ENCODE measurements around the gene C1orf210.

GRCh38 chr1:43314233-43314632 lies 28.9 kb upstream of the C1orf210 start:
- TF ChIP-seq CTCF (IDR thresholded peaks at IDR 0.05) (no peak), POLR2AphosphoS5 (IDR thresholded peaks at IDR 0.05) (no peak)

Measured in stomach (tissue), 4 donors.